Endodermal cell (in vitro differentiated cells): ENCODE results near the gene MYH7B. TPM values are rescaled to one million over a fixed set of nuclear protein-coding genes. Genes with fewer than 3 reads are reported as not detected.

ENCODE experiments used
- DNase-seq: peaks from one replicate; pipeline ENCODE4 v3.0.0-alpha.2; 2017
- H3K27ac ChIP-seq: 2 replicates; pipeline ENCODE4 v1.5.1; 2013; ENCODE audit warnings: mild to moderate bottlenecking, low read depth, low read length, moderate library complexity
- H3K27me3 ChIP-seq: 2 replicates; pipeline ENCODE4 v1.6.1; 2013; ENCODE audit warnings: mild to moderate bottlenecking, low read length, moderate library complexity; ENCODE audit not compliant: insufficient read depth, control insufficient read depth, poor library complexity, severe bottlenecking
- H3K36me3 ChIP-seq: 2 replicates; pipeline ENCODE4 v1.7.0; 2013; ENCODE audit warnings: mild to moderate bottlenecking, low read length, moderate library complexity; ENCODE audit not compliant: control insufficient read depth, insufficient read depth
- H3K4me1 ChIP-seq: one replicate; pipeline ENCODE4 v1.7.0; 2013; ENCODE audit warnings: low read length; ENCODE audit not compliant: control insufficient read depth, insufficient read depth
- H3K4me3 ChIP-seq: 2 replicates; pipeline ENCODE4 v1.5.1; 2013; ENCODE audit warnings: mild to moderate bottlenecking, low read length, moderate library complexity
- H3K9ac ChIP-seq: 2 replicates; pipeline ENCODE4 v1.6.1; 2013; ENCODE audit warnings: mild to moderate bottlenecking, low read length, moderate library complexity; ENCODE audit not compliant: poor library complexity, severe bottlenecking; ENCODE audit errors: extremely low read depth
- H3K9me3 ChIP-seq: 2 replicates; pipeline ENCODE4 v1.6.1; 2013; ENCODE audit warnings: mild to moderate bottlenecking, low read length, moderate library complexity; ENCODE audit not compliant: control insufficient read depth
- H3K27ac Mint-ChIP-seq: 2 replicates; pipeline ENCODE4 v1.8.0; 2020; ENCODE audit warnings: mixed read lengths
- H3K27me3 Mint-ChIP-seq: 2 replicates; pipeline ENCODE4 v1.8.0; 2021; ENCODE audit warnings: mild to moderate bottlenecking, mixed read lengths; ENCODE audit not compliant: insufficient read depth
- H3K36me3 Mint-ChIP-seq: 2 replicates; pipeline ENCODE4 v1.8.0; 2020; ENCODE audit warnings: low read depth, mixed read lengths
- H3K4me1 Mint-ChIP-seq: 2 replicates; pipeline ENCODE4 v1.8.0; 2020; ENCODE audit warnings: mixed read lengths
- H3K4me3 Mint-ChIP-seq: 2 replicates; pipeline ENCODE4 v1.8.0; 2020; ENCODE audit warnings: mild to moderate bottlenecking, moderate library complexity, mixed read lengths
- H3K9me3 Mint-ChIP-seq: 2 replicates; pipeline ENCODE4 v1.8.0; 2020; ENCODE audit warnings: mild to moderate bottlenecking, mixed read lengths
- WGBS, 2 experiments: methylation state at CpG; one replicate each; pipeline versions ENCODE4 v1.1.5 to v1.1.7; 2013; ENCODE audit warnings: missing lambda C conversion rate in 2 of 2, mixed read lengths in 1 of 2; ENCODE audit not compliant: insufficient coverage in 1 of 2, insufficient read length in 1 of 2; 5-methylcytosine and 5-hydroxymethylcytosine counted together
- total RNA-seq, 2 donors: library from RNA; stranded (reverse); fragmentation: NEBNext Ultra II Directional in 1 of 2; extraction: Animal tissue kit (Norgen Biotek cat#: 25700) in 1 of 2; gene quantifications; 2 replicates in 1 of 2; 3 replicates in 1 of 2; pipeline ENCODE4 v1.2.1, GENCODE V29; 2021
- TF ChIP-seq, protein P1 (sequence below): fragments of 200-600 bp; sonication (generic); conservative IDR thresholded peaks from 2 replicates; pipeline ENCODE4 v1.5.0; 2021; ENCODE audit warnings: antibody characterized with exemption, mild to moderate bottlenecking

The MYH7B gene
- total RNA-seq, 2 donors from 2014 or later, result 0.37 to 0.49 TPM

DNA sequence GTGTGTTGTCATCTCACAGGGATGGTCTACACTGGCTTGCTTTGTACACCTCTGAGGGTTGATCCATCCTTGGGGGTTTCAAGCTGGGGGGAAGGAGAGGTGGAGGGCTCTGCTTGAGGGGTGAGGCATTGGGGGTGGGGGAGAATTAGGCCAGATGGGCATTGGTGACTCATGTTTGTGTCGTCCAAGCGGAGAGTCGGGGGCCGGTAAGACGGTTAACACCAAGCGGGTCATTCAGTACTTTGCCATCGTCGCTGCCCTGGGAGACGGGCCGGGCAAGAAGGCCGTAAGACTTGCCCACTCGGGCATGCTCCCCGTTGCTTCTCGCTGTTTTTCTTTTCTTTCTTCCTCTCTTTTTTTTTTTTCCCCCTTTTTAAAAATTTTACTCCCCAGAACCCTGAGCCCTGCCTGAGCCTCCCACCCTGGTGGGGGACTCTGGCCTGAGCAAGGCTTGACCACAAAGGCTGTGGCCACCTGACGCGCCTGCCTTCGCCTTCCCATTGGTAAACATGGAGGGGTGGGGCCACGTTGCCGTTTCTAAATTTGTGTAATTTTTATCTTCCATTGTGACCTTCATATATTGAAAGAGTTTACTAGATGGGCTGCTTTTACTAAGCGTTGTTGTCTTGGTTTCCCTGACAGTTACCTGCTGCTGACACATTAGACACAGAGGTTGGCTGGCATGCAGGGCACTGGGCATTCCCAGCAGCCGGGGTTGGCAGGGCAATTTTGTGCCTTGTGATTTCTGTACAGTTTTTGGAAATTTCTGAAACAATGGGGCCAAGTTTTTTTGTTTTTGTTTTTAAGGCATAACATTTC, 26.8 kb downstream of the MYH7B start:
- Histone ChIP-seq H3K36me3 (no peaks in the 10 kb centered on the region), H3K27ac (no peak overlapping the region), H3K9ac (no peak overlapping the region), H3K9me3 (no peaks in the 10 kb centered on the region), H3K4me3 (no peak overlapping the region), H3K27me3 (no peaks in the 10 kb centered on the region), H3K4me1 (peaks cover 4% of the 10 kb centered on the region)
- H3K4me1 Mint-ChIP-seq, result peaks cover 12% of the 10 kb centered on the region
- H3K27ac Mint-ChIP-seq, result no peak overlapping the region
- TF ChIP-seq, protein P1, sequence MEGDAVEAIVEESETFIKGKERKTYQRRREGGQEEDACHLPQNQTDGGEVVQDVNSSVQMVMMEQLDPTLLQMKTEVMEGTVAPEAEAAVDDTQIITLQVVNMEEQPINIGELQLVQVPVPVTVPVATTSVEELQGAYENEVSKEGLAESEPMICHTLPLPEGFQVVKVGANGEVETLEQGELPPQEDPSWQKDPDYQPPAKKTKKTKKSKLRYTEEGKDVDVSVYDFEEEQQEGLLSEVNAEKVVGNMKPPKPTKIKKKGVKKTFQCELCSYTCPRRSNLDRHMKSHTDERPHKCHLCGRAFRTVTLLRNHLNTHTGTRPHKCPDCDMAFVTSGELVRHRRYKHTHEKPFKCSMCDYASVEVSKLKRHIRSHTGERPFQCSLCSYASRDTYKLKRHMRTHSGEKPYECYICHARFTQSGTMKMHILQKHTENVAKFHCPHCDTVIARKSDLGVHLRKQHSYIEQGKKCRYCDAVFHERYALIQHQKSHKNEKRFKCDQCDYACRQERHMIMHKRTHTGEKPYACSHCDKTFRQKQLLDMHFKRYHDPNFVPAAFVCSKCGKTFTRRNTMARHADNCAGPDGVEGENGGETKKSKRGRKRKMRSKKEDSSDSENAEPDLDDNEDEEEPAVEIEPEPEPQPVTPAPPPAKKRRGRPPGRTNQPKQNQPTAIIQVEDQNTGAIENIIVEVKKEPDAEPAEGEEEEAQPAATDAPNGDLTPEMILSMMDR, result no peak
- no peak overlapping the region for H3K4me3 Mint-ChIP-seq
- DNase-seq, result no peak
- no peaks in the 10 kb centered on the region for H3K36me3 Mint-ChIP-seq
- H3K27me3 Mint-ChIP-seq, result peaks cover 24% of the 10 kb centered on the region
- H3K9me3 Mint-ChIP-seq, result no peaks in the 10 kb centered on the region
- WGBS, 2 experiments, result 93 to 96% methylated on average over 15 to 21 of the region's 21 CpGs

- Histone ChIP-seq H3K4me1 (no peaks in the 10 kb centered on the region), H3K27me3 (no peaks in the 10 kb centered on the region), H3K4me3 (no peak overlapping the region), H3K9me3 (no peaks in the 10 kb centered on the region), H3K27ac (no peak overlapping the region), H3K9ac (no peak overlapping the region), H3K36me3 (no peaks in the 10 kb centered on the region)
- WGBS, 2 experiments, result 68 to 76% methylated on average over 3 to 5 of the region's 5 CpGs
- no peak for DNase-seq
- Mint-ChIP-seq H3K4me1 (peaks cover 9% of the 10 kb centered on the region), H3K27ac (no peak overlapping the region), H3K4me3 (no peak overlapping the region), H3K9me3 (no peaks in the 10 kb centered on the region), H3K36me3 (no peaks in the 10 kb centered on the region), H3K27me3 (peaks cover 21% of the 10 kb centered on the region)
- TF ChIP-seq, protein P1, result no peak
These were observed 27.6 kb downstream of the MYH7B start for GRCh38 chr20:34983089-34983820.

DNA sequence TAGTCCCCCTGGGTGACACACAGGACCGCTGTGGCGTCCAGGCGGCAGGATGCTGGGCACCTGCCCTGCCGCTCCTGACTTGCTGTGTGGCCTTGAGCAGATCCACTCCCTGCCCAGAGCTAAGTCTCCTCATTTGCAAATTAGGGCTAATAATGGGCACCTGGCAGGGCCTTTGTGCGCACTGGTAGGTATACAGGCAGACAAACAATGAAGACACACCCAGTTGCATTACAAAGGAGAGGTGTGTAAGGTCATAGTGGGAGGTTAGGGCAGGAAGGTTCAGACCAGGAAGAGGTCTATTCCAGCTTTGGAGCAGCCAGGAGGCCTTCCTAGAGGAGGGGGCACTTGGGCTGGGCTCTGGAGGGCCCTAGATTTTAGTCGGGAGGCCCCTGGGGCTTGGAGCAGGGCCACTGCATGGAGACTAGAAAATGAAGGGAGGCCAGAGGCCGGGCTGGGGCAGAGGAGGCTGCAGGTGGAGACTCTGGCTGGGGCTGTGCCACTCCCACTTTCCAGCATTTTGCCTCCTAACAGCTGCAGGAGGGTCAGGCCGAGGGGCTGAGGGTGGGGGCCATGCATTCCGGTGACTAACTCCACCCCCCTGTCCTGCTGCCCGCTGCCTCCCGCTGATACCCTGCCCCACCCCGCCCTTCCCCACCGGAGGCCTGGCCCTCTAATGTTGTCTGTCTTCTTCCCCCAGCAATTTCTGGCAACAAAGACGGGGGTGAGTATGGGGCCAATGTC, 28.5 kb downstream of the MYH7B start:
- no peak overlapping the region for H3K4me3 Mint-ChIP-seq
- peaks cover 17% of the 10 kb centered on the region for H3K27me3 Mint-ChIP-seq
- Histone ChIP-seq H3K4me1 (no peaks in the 10 kb centered on the region), H3K9me3 (no peaks in the 10 kb centered on the region), H3K4me3 (no peak overlapping the region), H3K9ac (no peak overlapping the region), H3K27ac (no peak overlapping the region), H3K36me3 (no peaks in the 10 kb centered on the region), H3K27me3 (no peaks in the 10 kb centered on the region)
- no peaks in the 10 kb centered on the region for H3K9me3 Mint-ChIP-seq
- no peak overlapping the region for H3K27ac Mint-ChIP-seq
- H3K4me1 Mint-ChIP-seq, result peaks cover 9% of the 10 kb centered on the region
- DNase-seq, result no peak
- peaks cover 4% of the 10 kb centered on the region for H3K36me3 Mint-ChIP-seq
- TF ChIP-seq, protein P1, result no peak
- WGBS, 2 experiments, result 55 to 58% methylated on average over 7 to 14 of the region's 14 CpGs
